Peyer's patch (tissue), 4 donors: ENCODE data around the gene UVRAG.

ENCODE experiments used
- POLR2A ChIP-seq, 2 donors: fragments of 450-650 bp; IDR thresholded peaks; one replicate each; pipeline ENCODE4 v1.5.1; 2017; ENCODE audit warnings: antibody characterized with exemption in 2 of 2, mild to moderate bottlenecking in 2 of 2, moderate library complexity in 2 of 2
- TF ChIP-seq, protein P1 (sequence below), 6 experiments: fragments of 450-650 bp in 4 of 6; fragments of 200-600 bp in 2 of 6; sonication (generic) in 1 of 6; IDR thresholded peaks; one replicate each; pipeline ENCODE4 v1.5.1; 2017 to 2019; ENCODE audit warnings: antibody characterized with exemption in 6 of 6, mild to moderate bottlenecking in 3 of 6, moderate library complexity in 1 of 6

DNA sequence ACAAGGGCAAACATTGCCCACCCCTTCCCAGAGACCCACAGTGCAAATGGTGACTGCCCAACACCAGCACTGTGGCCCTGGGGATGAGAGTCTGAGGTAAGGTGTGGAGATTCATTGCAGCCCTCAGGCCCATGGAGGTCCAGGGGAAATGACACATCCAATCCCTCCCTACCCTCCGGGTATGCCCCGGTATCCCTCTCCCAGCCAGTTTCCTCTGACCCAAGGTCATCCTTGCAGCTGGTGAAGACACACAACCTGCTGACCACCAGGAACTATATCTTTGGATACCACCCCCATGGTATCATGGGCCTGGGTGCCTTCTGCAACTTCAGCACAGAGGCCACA lies 18.9 kb upstream of the UVRAG start:
- TF ChIP-seq, protein P1, sequence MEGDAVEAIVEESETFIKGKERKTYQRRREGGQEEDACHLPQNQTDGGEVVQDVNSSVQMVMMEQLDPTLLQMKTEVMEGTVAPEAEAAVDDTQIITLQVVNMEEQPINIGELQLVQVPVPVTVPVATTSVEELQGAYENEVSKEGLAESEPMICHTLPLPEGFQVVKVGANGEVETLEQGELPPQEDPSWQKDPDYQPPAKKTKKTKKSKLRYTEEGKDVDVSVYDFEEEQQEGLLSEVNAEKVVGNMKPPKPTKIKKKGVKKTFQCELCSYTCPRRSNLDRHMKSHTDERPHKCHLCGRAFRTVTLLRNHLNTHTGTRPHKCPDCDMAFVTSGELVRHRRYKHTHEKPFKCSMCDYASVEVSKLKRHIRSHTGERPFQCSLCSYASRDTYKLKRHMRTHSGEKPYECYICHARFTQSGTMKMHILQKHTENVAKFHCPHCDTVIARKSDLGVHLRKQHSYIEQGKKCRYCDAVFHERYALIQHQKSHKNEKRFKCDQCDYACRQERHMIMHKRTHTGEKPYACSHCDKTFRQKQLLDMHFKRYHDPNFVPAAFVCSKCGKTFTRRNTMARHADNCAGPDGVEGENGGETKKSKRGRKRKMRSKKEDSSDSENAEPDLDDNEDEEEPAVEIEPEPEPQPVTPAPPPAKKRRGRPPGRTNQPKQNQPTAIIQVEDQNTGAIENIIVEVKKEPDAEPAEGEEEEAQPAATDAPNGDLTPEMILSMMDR (IDR thresholded peaks at IDR 0.05) = no peak
- TF ChIP-seq POLR2A (IDR thresholded peaks at IDR 0.05) = no peak
